Measurements from ENCODE around the gene CEP120.

Gene CEP120

DNA sequence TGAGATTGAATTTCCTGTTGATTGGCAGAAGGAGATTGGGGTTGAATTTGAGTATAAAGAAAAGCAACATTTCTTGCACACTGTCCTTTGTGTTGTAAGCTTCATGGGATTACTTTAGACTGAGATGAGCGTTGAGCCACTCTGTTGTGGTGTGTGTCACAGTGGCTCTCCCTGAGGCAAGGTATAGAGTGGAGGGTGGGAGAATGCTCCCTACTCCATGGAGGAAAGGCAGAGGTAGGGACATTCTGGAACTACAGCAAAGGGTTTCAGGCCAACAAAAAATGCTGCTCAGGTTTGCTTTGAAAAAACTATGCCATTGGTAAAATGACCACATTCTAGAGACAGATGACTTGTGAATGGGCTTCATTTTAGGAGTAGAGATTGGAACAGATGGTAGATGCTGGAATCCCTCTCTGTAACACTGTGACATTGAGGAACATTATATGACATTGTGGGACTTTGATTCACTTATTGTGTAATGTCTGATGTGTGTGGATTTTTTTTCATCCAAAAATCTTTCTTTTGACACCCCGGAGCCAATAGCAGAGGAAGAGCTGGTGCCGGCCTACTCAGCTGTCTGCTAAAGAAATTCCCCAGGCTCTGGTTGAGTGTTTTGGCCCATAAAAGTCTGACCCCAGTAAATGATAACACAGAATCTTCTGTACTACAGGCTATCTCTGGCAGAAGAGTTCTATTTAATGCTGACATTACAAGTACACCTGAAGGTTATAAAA lies 6.2 kb upstream of the CEP120 start:
- peak; percentile 41 for DNase-seq (ENCODE audit: low read depth)

DNA sequence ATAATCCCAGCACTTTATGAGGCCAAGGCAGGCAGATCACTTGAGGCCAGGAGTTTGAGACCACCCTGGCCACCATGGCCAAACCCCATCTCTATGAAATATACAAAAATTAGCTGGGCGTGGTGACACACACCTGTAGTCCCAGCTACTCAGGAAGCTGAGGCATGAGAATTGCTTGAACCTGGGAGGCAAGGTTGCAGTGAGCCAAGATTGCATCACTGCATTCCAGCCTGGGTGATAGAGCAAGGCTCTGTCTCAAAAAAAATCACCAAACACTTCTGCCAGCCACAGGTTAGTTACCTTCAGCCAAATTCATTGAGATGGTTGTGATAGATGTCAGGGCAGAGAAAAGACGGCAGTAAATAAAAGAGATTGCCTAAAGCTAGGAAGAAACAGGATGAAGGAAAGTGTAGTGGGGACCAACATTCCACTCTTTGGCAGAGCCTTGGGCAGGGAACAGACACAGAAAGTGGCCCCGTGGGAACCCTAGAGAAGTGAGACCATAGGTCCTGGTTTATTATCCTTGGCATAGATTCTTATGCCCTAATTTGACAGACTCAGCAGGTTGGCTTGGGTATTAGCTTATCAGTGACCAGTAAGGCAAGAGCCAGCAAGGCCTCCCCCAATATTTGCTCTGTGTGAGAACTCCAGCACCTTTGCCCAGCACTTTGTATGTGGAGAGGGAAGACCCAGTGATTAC lies 5.5 kb upstream of the CEP120 start:
- DNase-seq (ENCODE audit: low read depth), result peak; percentile 58
- TF ChIP-seq, protein P1, sequence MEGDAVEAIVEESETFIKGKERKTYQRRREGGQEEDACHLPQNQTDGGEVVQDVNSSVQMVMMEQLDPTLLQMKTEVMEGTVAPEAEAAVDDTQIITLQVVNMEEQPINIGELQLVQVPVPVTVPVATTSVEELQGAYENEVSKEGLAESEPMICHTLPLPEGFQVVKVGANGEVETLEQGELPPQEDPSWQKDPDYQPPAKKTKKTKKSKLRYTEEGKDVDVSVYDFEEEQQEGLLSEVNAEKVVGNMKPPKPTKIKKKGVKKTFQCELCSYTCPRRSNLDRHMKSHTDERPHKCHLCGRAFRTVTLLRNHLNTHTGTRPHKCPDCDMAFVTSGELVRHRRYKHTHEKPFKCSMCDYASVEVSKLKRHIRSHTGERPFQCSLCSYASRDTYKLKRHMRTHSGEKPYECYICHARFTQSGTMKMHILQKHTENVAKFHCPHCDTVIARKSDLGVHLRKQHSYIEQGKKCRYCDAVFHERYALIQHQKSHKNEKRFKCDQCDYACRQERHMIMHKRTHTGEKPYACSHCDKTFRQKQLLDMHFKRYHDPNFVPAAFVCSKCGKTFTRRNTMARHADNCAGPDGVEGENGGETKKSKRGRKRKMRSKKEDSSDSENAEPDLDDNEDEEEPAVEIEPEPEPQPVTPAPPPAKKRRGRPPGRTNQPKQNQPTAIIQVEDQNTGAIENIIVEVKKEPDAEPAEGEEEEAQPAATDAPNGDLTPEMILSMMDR (IDR thresholded peaks at IDR 0.05; ENCODE audit: insufficient read depth, low read depth, low read length, missing control alignments), result no peak
- H3K4me3 ChIP-seq (ENCODE audit: low read length), result no peak overlapping the region

More for the DNA sequence above, 6.2 kb upstream of the CEP120 start:
- no peak overlapping the region for H3K4me3 ChIP-seq (ENCODE audit: low read length)
- TF ChIP-seq, protein P1 (IDR thresholded peaks at IDR 0.05; ENCODE audit: insufficient read depth, low read depth, low read length, missing control alignments), result no peak

DNA sequence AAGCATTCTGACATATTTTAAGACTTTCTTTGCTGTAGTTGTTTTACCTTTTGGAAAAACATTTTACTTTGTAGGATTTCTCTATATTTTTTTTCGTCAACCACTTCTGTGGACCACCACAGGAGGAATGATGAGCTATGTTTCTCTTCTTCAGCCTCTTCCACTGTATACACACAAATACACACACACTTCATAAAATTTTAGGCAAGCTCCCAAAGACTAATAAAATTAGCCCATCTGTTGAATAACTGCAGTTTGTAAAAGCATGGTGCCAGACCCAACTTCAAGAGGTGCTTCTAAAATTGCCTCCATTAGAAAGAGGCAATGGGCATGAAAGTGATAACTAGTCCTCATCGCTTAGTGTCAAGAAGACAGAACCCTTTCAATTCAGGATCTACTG lies 4.1 kb upstream of the CEP120 start:
- DNase-seq (ENCODE audit: low read depth), result no peak
- no peak overlapping the region for H3K4me3 ChIP-seq (ENCODE audit: low read length)
- TF ChIP-seq, protein P1 (IDR thresholded peaks at IDR 0.05; ENCODE audit: insufficient read depth, low read depth, low read length, missing control alignments), result no peak

DNA sequence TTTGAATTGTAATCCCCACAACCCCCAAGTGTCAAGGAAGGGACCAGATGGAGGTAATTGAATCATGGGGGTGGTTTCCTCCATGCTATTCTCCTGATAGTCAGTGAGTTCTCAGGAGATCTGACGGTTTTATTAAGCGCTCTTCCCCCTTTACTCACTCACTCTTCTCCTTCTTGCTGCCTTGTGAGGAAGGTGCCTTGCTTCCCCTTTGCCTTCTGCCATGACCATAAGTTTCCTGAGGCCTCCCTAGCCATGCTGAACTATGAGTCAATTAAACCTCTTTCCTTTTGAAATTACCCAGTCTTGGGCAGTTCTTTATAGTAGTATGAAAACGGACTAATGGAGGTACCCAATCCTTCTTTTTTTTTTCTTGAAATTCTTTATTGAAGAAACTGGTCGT lies 2.2 kb upstream of the CEP120 start:
- H3K4me3 ChIP-seq (ENCODE audit: low read length), result no peak overlapping the region
- TF ChIP-seq, protein P1 (IDR thresholded peaks at IDR 0.05; ENCODE audit: insufficient read depth, low read depth, low read length, missing control alignments), result no peak
- DNase-seq (ENCODE audit: low read depth), result no peak

DNA sequence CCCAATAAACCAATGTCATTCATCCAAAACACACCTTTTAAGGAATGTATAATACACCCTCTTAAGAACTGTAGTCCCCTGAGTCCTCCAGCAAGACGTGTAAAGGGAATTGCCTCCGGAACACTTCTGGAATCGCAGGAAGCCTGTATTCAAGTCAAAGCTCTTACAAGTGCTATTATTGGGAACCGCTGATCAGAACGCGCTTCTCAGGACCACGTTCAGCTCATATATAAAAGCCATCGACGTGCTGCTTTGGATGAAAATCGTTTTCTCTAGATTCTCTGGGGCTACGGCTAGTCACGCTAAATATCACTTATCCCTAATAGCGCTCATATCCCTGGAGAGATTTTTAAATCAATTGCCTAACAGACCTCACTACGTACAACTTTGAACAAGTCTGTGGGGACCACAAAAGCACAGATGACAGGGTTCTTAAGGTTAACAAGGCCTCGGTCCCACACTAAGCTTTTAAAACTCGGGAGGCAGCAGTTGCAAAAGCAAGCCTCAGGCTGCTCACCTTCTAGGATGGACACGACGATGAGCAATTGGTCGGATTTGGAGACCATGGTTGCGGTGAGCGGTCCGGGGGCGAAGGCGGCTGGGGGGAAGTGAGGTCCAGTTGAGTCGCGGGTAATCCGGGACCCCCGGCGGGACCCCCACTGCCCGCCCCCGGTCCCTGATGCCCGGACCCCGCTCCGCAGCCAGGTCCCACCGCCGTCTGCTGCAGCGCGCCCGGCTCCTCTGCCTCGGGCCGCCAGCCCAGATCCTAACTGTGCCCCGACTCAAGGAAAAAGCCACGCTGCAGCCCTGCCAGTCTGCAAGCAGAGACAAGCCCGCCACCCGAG lies 548 bp downstream of the CEP120 start:
- peak; percentile 35 for DNase-seq (ENCODE audit: low read depth)
- H3K4me3 ChIP-seq (ENCODE audit: low read length), result peak overlapping the region; percentile 89
- TF ChIP-seq, protein P1 (IDR thresholded peaks at IDR 0.05; ENCODE audit: insufficient read depth, low read depth, low read length, missing control alignments), result no peak

DNA sequence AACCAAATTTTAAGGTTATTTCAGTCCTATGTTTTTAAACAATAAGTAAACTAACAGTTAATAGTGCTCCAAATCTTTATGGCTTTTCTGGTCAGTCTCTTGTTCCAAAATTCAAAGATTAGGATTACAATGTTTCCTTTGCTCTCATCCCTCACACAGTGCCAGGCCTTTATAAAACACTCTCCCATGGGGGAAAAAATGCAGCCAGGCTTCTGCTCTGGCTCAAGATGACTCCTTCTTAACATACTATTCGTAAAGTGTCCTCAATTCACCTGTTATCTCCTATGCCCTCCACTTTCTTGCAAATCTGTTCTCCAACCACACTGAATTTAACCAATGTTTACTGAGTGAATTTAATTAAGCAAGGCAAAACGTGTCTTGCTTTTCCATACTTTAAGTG lies 1.4 kb downstream of the CEP120 start:
- TF ChIP-seq, protein P1 (IDR thresholded peaks at IDR 0.05; ENCODE audit: insufficient read depth, low read depth, low read length, missing control alignments), result no peak
- peak overlapping the region; percentile 89 for H3K4me3 ChIP-seq (ENCODE audit: low read length)
- no peak for DNase-seq (ENCODE audit: low read depth)
